ENCODE results near the gene RNF151. TPM values are rescaled to one million over a fixed set of nuclear protein-coding genes. Genes with fewer than 3 reads are reported as not detected.
"Not testable (repeated sequence)": the region's sequence is repeated elsewhere in the genome, so short reads cannot be mapped to it uniquely, and the experiment has no call there.

RNF151 gene
- total and polyA plus RNA-seq, 8 donors = 0.12 to 0.61 TPM; not detected in 6

GRCh38 chr16:1950047-1950446 lies 16.6 kb upstream of the RNF151 start:
- H3K4me1 ChIP-seq = peaks cover 0 to 7% (median 0%) of the 10 kb centered on the region in 3 donors
- ATAC-seq = no peak
- DNase-seq = peak in 1 of 6 donors; percentile 13
- no peaks in the 10 kb centered on the region for H3K9me3 ChIP-seq
- no peak for TF ChIP-seq CTCF (IDR thresholded peaks at IDR 0.05)
- no peak for FAIRE-seq
- H3K4me3 ChIP-seq = no peak overlapping the region
- no peaks in the 10 kb centered on the region for H3K27me3 ChIP-seq
- WGBS, 2 donors = 78 to 80% methylated on average over 6 to 7 of the region's 7 CpGs
- no peaks in the 10 kb centered on the region for H3K36me3 ChIP-seq
- H3K27ac ChIP-seq = no peak overlapping the region
- intact Hi-C loops (cut with DNase I) = no loop called here

GRCh38 chr16:1950559-1950958 lies 16.1 kb upstream of the RNF151 start:
- FAIRE-seq = no peak
- H3K36me3 ChIP-seq = no peaks in the 10 kb centered on the region
- peaks cover 0 to 7% (median 0%) of the 10 kb centered on the region in 3 donors for H3K4me1 ChIP-seq
- H3K27ac ChIP-seq = no peak overlapping the region
- no peak for TF ChIP-seq CTCF (IDR thresholded peaks at IDR 0.05)
- WGBS, 2 donors = 88 to 90% methylated on average over 19 of the region's 19 CpGs
- no peaks in the 10 kb centered on the region for H3K9me3 ChIP-seq
- DNase-seq = no peak
- no peak for ATAC-seq
- H3K27me3 ChIP-seq = no peaks in the 10 kb centered on the region
- no peak overlapping the region for H3K4me3 ChIP-seq
- intact Hi-C loops (cut with DNase I) = no loop called here

- DNase-seq = no peak
- WGBS, 2 donors = 80 to 95% methylated on average over 22 of the region's 22 CpGs
- peak overlapping the region in 3 of 4 donors; percentile 16 to 57 (median 26) for H3K27ac ChIP-seq
Measured at GRCh38 chr16:1953734-1954133, 12.9 kb upstream of the RNF151 start.

GRCh38 chr16:1957434-1958142 lies 9.1 kb upstream of the RNF151 start:
- intact Hi-C loops (cut with DNase I); FAIRE-seq; H3K9me3 ChIP-seq; H3K27me3 ChIP-seq; H3K27ac ChIP-seq; H3K4me3 ChIP-seq; ATAC-seq; DNase-seq: not testable (repeated sequence)
- Histone ChIP-seq H3K36me3 (peaks cover 0 to 15% (median 10%) of the 10 kb centered on the region in 3 donors), H3K4me1 (peaks cover 0 to 17% (median 8%) of the 10 kb centered on the region in 3 donors)
- 83 to 86% methylated on average over 21 of the region's 22 CpGs for WGBS, 2 donors

More at GRCh38 chr16:1953734-1954133, 12.9 kb upstream of the RNF151 start:
- H3K4me1 ChIP-seq = peaks cover 0 to 8% (median 0%) of the 10 kb centered on the region in 3 donors
- intact Hi-C loops (cut with DNase I) = no loop called here
- peak in 3 of 4 donors; percentile 21 to 48 (median 38) for ATAC-seq
- H3K9me3 ChIP-seq = no peaks in the 10 kb centered on the region
- peak overlapping the region in 2 of 4 donors; percentile 17 to 49 for H3K4me3 ChIP-seq
- no peaks in the 10 kb centered on the region for H3K36me3 ChIP-seq
- no peak for TF ChIP-seq CTCF (IDR thresholded peaks at IDR 0.05)
- H3K27me3 ChIP-seq = no peaks in the 10 kb centered on the region
- no peak for FAIRE-seq

- H3K4me3 ChIP-seq; FAIRE-seq; ATAC-seq; intact Hi-C loops (cut with DNase I); H3K9me3 ChIP-seq; H3K27ac ChIP-seq; H3K27me3 ChIP-seq: not testable (repeated sequence)
- WGBS, 2 donors = 62 to 72% methylated on average over 23 to 30 of the region's 30 CpGs
- peak in 3 of 6 donors; percentile 55 to 76 (median 64) for DNase-seq
- peaks cover 0 to 20% (median 12%) of the 10 kb centered on the region in 3 donors for H3K4me1 ChIP-seq
- H3K36me3 ChIP-seq = peaks cover 0 to 20% (median 10%) of the 10 kb centered on the region in 3 donors
Measured at GRCh38 chr16:1958143-1958491, 8.5 kb upstream of the RNF151 start.

Measured in pancreas (tissue), 10 donors.